ENCODE data around the gene HS3ST6. TPM values are rescaled to one million over a fixed set of nuclear protein-coding genes. Genes with fewer than 3 reads are reported as not detected.

The HS3ST6 gene
- total RNA-seq, 1 experiment from 2014 or later = 1.0 TPM

- TF ChIP-seq, protein P1, sequence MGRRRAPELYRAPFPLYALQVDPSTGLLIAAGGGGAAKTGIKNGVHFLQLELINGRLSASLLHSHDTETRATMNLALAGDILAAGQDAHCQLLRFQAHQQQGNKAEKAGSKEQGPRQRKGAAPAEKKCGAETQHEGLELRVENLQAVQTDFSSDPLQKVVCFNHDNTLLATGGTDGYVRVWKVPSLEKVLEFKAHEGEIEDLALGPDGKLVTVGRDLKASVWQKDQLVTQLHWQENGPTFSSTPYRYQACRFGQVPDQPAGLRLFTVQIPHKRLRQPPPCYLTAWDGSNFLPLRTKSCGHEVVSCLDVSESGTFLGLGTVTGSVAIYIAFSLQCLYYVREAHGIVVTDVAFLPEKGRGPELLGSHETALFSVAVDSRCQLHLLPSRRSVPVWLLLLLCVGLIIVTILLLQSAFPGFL (CRISPR knock-in tag; IDR thresholded peaks at IDR 0.05; ENCODE audit: borderline replicate concordance) = no peak
- no peak for TF ChIP-seq ZNF512 (CRISPR knock-in tag; IDR thresholded peaks at IDR 0.05; ENCODE audit: borderline replicate concordance)
- TF ChIP-seq FOXJ3 (CRISPR knock-in tag; IDR thresholded peaks at IDR 0.05; ENCODE audit: borderline replicate concordance) = no peak
- no peak for TF ChIP-seq GABPB1 (CRISPR knock-in tag; IDR thresholded peaks at IDR 0.05)
- no peak for TF ChIP-seq ZMAT4 (CRISPR knock-in tag; IDR thresholded peaks at IDR 0.05)
- TF ChIP-seq, protein P2, sequence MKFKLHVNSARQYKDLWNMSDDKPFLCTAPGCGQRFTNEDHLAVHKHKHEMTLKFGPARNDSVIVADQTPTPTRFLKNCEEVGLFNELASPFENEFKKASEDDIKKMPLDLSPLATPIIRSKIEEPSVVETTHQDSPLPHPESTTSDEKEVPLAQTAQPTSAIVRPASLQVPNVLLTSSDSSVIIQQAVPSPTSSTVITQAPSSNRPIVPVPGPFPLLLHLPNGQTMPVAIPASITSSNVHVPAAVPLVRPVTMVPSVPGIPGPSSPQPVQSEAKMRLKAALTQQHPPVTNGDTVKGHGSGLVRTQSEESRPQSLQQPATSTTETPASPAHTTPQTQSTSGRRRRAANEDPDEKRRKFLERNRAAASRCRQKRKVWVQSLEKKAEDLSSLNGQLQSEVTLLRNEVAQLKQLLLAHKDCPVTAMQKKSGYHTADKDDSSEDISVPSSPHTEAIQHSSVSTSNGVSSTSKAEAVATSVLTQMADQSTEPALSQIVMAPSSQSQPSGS (CRISPR knock-in tag; IDR thresholded peaks at IDR 0.05; ENCODE audit: borderline replicate concordance, low read depth) = no peak
- TF ChIP-seq ELF4 (CRISPR knock-in tag; IDR thresholded peaks at IDR 0.05; ENCODE audit: low read depth) = no peak
- TF ChIP-seq ESRRA (CRISPR knock-in tag; IDR thresholded peaks at IDR 0.05; ENCODE audit: borderline replicate concordance) = no peak
These were observed 14.1 kb downstream of the HS3ST6 start (continued) for GRCh38 chr16:1903845-1904840.

DNA sequence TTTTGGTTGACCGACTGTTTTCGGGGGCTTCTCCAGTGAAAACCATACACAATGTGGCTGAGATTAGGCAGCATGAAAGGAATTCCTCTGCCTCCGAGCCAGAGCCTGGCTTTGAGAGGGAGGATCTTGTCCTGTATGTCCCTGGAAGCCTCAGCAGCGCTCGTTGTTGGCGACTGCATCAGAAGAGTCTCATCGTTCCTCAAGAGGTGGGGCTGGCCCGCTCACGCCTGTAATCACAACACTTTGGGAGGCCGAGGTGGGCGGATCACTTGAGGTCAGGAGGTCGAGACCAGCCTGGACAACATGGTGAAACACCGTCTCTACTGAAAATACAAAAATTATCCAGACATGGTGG, 15.0 kb downstream of the HS3ST6 start:
- H3K4me3 Mint-ChIP-seq = no peak overlapping the region
- no peak overlapping the region for H3K27ac Mint-ChIP-seq
- H3K9me3 Mint-ChIP-seq = no peaks in the 10 kb centered on the region
- H3K36me3 Mint-ChIP-seq = no peaks in the 10 kb centered on the region
- TF ChIP-seq, protein P3, sequence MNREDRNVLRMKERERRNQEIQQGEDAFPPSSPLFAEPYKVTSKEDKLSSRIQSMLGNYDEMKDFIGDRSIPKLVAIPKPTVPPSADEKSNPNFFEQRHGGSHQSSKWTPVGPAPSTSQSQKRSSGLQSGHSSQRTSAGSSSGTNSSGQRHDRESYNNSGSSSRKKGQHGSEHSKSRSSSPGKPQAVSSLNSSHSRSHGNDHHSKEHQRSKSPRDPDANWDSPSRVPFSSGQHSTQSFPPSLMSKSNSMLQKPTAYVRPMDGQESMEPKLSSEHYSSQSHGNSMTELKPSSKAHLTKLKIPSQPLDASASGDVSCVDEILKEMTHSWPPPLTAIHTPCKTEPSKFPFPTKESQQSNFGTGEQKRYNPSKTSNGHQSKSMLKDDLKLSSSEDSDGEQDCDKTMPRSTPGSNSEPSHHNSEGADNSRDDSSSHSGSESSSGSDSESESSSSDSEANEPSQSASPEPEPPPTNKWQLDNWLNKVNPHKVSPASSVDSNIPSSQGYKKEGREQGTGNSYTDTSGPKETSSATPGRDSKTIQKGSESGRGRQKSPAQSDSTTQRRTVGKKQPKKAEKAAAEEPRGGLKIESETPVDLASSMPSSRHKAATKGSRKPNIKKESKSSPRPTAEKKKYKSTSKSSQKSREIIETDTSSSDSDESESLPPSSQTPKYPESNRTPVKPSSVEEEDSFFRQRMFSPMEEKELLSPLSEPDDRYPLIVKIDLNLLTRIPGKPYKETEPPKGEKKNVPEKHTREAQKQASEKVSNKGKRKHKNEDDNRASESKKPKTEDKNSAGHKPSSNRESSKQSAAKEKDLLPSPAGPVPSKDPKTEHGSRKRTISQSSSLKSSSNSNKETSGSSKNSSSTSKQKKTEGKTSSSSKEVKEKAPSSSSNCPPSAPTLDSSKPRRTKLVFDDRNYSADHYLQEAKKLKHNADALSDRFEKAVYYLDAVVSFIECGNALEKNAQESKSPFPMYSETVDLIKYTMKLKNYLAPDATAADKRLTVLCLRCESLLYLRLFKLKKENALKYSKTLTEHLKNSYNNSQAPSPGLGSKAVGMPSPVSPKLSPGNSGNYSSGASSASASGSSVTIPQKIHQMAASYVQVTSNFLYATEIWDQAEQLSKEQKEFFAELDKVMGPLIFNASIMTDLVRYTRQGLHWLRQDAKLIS (CRISPR knock-in tag; IDR thresholded peaks at IDR 0.05; ENCODE audit: borderline replicate concordance) = no peak
- TF ChIP-seq ATF1 (CRISPR knock-in tag; IDR thresholded peaks at IDR 0.05) (no peak), ZNF396 (CRISPR knock-in tag; IDR thresholded peaks at IDR 0.05; ENCODE audit: borderline replicate concordance) (no peak), OVOL2 (CRISPR knock-in tag; IDR thresholded peaks at IDR 0.05; ENCODE audit: borderline replicate concordance) (no peak)
- peaks cover 3% of the 10 kb centered on the region; the same call in 1 of the 2 replicates for H3K27me3 Mint-ChIP-seq (ENCODE audit: low read depth)
- CTCF ChIA-PET = interaction anchor here (0.8 kb wide), 1 partner anchor 26 kb away, joined by 3 read pairs; no protein-coding TSS in a partner anchor
- ATAC-seq (no peak), DNase-seq (ENCODE audit: low spot score) (no peak)
- H3K4me1 Mint-ChIP-seq = 0 out of 2 replicates have a peak, but pooled peaks cover 2% of the 10 kb centered on the region
- POLR2A ChIA-PET = no interaction called here

Measured in WTC11 (cell line).